GF-D8 (cell line): ENCODE data around the gene WNK2.

Source experiments
- DNase-seq: peaks from one replicate; lab custom pipeline; 2025; lab: John Stamatoyannopoulos, UW

The WNK2 gene

GRCh38 chr9:93295031-93295430, 111.1 kb downstream of the WNK2 start:
- no peak for DNase-seq

GRCh38 chr9:93295456-93296076, 111.6 kb downstream of the WNK2 start:
- DNase-seq: no peak

GRCh38 chr9:93296889-93297480, 113.0 kb downstream of the WNK2 start:
- DNase-seq: no peak

- DNase-seq: no peak
These were observed 113.9 kb downstream of the WNK2 start for GRCh38 chr9:93297659-93298497.

DNA sequence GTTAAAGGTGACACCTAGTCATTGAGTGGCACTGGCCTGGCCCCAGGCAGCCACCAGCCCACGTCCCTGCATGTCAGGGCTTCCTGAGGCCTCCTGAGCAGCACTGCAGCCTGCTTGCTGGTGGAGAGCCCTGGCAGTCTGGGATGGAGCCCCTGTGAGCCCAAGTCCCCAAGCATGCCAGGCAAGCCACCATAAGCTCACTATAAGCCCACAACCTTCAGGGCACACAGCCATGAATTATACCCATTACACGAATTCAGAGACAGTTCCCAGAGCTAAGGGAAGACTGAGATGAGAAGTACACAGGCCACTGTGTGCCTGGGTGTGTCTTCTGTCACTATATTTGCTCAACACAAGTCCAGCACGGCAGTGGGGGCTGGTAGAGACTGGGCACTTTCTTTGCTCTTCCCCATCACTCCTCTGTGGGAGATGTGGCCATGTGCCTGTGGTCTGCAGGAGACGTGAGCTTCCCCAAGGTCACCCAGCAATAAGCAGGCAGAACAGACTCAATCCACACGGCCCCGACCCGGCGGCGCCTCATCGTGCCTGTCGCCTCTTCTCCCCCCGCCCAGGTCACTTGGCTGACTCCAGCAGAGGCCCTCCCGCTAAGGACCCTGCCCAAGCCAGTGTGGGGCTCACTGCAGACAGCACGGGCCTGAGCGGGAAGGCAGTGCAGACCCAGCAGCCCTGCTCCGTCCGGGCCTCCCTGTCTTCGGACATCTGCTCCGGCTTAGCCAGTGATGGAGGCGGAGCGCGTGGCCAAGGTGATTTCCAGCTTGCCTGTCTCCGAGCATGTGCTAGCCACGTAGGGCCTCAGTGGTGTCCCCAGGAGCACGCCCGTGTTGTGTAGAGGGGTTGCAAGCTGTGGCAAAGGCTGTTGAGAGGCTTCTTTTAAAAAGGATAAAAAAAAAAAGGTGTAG, 114.8 kb downstream of the WNK2 start:
- no peak for DNase-seq

GRCh38 chr9:93299418-93300174, 115.7 kb downstream of the WNK2 start:
- no peak for DNase-seq

- DNase-seq: no peak
These were observed 116.2 kb downstream of the WNK2 start for GRCh38 chr9:93300175-93300572.

GRCh38 chr9:93300585-93301081, 116.7 kb downstream of the WNK2 start:
- DNase-seq: no peak

GRCh38 chr9:93301291-93301811, 117.4 kb downstream of the WNK2 start:
- DNase-seq: no peak

DNA sequence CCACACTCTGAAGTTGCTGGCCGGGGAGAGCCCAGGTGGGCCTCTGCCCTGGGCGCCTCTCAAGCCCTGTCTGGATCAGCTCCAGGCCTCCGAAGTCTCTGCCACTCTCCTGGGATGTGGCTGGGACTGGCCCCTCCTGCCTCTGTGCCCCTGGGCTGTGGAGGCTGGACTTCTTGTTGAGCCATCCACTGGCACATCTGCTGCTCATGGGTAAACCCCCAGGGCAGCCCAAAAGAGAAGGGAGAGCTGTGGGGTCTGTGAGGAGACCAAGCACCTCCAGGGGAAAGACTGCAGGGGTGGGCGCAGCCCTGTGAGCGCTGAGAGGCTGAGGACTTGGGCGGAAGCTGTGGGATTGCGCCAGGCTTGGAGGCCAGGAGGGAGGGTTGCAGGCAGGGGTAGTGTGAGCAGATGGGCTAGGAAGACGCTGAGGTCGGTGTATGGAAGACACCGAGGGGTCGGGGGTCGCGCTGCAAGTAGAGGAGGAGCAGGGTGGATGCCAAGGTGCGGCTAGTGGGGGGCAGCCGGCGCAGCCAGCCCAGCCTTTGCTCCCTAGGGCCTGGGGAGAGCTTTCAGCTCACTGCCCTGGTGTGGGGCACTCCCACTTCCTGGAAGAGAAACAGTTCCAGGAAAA, 118.1 kb downstream of the WNK2 start:
- DNase-seq: peak; percentile 73

GRCh38 chr9:93302586-93303257, 118.8 kb downstream of the WNK2 start:
- peak; percentile 81 for DNase-seq

- DNase-seq: no peak
These were observed 119.4 kb downstream of the WNK2 start for GRCh38 chr9:93303258-93303771.

GRCh38 chr9:93303806-93304573, 120.1 kb downstream of the WNK2 start:
- no peak for DNase-seq

- DNase-seq: no peak
These were observed 120.9 kb downstream of the WNK2 start for GRCh38 chr9:93304574-93305496.

DNA sequence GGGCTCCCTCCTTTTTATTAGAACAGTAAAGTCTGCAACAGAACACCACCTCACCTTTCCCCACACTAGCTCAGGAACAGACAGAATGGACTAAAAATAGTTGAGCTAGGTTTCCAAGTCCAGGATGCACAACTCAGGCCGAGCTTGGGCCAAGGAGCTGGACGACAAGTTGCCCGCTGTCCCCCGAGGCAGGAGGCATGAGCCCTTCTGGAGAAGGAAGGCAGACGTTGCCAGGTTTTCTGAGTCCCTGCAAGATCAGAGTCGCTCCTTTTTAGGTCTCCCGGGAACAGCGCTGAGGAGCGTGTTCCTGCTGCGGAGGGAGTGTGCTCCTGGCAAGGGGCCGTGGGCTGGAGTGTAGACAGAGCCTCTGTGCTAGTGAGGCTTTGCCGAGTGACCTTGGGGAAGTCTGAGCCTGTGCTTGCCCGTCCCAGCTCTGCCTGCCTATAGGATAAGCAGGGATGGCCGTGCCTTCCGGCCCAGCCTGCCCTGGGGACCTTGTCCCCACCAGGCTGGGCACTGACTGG, 121.6 kb downstream of the WNK2 start:
- no peak for DNase-seq

DNA sequence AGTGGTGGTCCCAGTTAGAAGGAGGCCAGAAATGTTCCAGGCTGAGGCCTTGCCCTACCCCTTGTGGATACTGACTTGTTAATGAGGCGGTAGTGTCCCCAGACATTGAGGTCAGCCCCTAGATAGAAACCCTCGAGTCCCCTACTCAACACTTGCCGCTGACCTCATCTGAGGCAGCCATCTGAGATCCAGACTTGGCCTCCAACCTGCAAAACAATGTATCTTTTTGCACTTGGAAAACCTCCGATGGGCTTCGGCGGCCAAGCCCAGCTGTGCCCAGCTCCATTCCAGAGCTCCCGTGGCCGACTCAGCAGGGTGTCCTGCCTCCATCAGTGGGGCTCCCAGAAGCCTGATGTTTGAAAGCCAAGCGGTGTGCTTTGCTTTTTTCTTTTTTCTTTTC, 122.1 kb downstream of the WNK2 start:
- DNase-seq: no peak

- DNase-seq: no peak
These were observed 122.7 kb downstream of the WNK2 start for GRCh38 chr9:93306579-93307091.
